Measurements from ENCODE around the gene LRIG1.

The LRIG1 gene

GRCh38 chr3:66464512-66464894, 36.3 kb downstream of the LRIG1 start:
- Histone ChIP-seq H3K27ac (replicated peaks) (no peak overlapping the region), H3K27me3 (ENCODE audit: insufficient read depth, poor library complexity, severe bottlenecking) (no peaks in the 10 kb centered on the region), H3K4me3 (replicated peaks; ENCODE audit: insufficient read depth, low read length) (no peak overlapping the region)
- TF ChIP-seq REST (IDR thresholded peaks at IDR 0.05; ENCODE audit: insufficient replicate concordance, low read depth) = no peak
- TF ChIP-seq SPI1 (IDR thresholded peaks at IDR 0.05; ENCODE audit: borderline replicate concordance, low read depth) = no peak
- peak in 1 of 2 experiments; percentile 5 for DNase-seq (ENCODE audit: low read depth in 1 of 2, low spot score in 1 of 2)

- TF ChIP-seq GABPA (IDR thresholded peaks at IDR 0.05; ENCODE audit: low read depth) (no peak), REST (IDR thresholded peaks at IDR 0.05; ENCODE audit: insufficient replicate concordance, low read depth) (no peak), POLR2AphosphoS5 (IDR thresholded peaks at IDR 0.05; ENCODE audit: low read depth) (no peak), SPI1 (IDR thresholded peaks at IDR 0.05; ENCODE audit: borderline replicate concordance, low read depth) (no peak)
- TF ChIP-seq, protein P1, sequence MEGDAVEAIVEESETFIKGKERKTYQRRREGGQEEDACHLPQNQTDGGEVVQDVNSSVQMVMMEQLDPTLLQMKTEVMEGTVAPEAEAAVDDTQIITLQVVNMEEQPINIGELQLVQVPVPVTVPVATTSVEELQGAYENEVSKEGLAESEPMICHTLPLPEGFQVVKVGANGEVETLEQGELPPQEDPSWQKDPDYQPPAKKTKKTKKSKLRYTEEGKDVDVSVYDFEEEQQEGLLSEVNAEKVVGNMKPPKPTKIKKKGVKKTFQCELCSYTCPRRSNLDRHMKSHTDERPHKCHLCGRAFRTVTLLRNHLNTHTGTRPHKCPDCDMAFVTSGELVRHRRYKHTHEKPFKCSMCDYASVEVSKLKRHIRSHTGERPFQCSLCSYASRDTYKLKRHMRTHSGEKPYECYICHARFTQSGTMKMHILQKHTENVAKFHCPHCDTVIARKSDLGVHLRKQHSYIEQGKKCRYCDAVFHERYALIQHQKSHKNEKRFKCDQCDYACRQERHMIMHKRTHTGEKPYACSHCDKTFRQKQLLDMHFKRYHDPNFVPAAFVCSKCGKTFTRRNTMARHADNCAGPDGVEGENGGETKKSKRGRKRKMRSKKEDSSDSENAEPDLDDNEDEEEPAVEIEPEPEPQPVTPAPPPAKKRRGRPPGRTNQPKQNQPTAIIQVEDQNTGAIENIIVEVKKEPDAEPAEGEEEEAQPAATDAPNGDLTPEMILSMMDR (IDR thresholded peaks at IDR 0.05; ENCODE audit: insufficient read depth, low read length) = no peak
- Histone ChIP-seq H3K27ac (replicated peaks) (no peak overlapping the region), H3K4me3 (replicated peaks; ENCODE audit: insufficient read depth, low read length) (no peak overlapping the region), H3K27me3 (ENCODE audit: insufficient read depth, poor library complexity, severe bottlenecking) (no peaks in the 10 kb centered on the region)
- DNase-seq (ENCODE audit: low read depth in 1 of 2, low spot score in 1 of 2) = no peak
Observed at GRCh38 chr3:66463730-66464511, 36.9 kb downstream of the LRIG1 start.

DNA sequence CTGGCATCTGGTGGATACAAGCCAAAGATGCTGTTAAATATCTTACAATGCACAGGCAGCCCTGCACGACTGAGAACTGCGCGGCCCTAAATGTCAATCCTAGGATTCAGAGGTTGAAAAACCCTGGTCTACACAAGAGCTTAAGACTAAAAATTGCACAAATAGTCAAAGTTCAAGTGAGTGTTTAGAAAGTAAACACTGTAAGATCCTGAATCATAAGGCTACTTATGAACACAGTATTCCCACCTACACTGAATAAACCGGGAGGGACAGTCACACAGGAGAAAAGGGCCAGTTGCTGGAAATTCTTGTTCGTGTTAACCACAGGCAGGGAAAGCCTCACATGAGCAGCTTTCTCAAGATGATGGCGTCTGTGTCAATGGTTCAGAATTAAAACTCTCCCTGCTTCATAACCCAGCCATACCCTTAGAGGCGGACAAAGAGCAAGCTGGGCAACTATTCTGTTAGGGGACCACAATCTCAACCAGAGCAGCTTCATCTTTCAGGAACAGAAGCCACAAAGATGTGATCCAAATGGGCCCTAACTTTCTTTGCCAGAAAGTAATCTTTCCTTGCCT, 37.7 kb downstream of the LRIG1 start:
- no peak for DNase-seq (ENCODE audit: low read depth in 1 of 2, low spot score in 1 of 2)
- Histone ChIP-seq H3K27me3 (ENCODE audit: insufficient read depth, poor library complexity, severe bottlenecking) (no peaks in the 10 kb centered on the region), H3K27ac (replicated peaks) (no peak overlapping the region), H3K4me3 (replicated peaks; ENCODE audit: insufficient read depth, low read length) (no peak overlapping the region)
- TF ChIP-seq REST (IDR thresholded peaks at IDR 0.05; ENCODE audit: insufficient replicate concordance, low read depth) = no peak
- TF ChIP-seq GABPA (IDR thresholded peaks at IDR 0.05; ENCODE audit: low read depth) = no peak
- TF ChIP-seq SPI1 (IDR thresholded peaks at IDR 0.05; ENCODE audit: borderline replicate concordance, low read depth) = no peak
- TF ChIP-seq POLR2AphosphoS5 (IDR thresholded peaks at IDR 0.05; ENCODE audit: low read depth) = no peak
- TF ChIP-seq, protein P1 (IDR thresholded peaks at IDR 0.05; ENCODE audit: insufficient read depth, low read length) = no peak
